HG03432 (cell line): ENCODE results near the gene PCED1B.

Experiments
- ATAC-seq: cut with Tn5 transposase; IDR thresholded peaks from one replicate; pipeline ENCODE4 v1.9.1; 2021; ENCODE audit warnings: mild to moderate bottlenecking, moderate library complexity; ENCODE audit not compliant: unreplicated experiment

The PCED1B gene

GRCh38 chr12:47224563-47225133 lies 145.2 kb downstream of the PCED1B start:
- ATAC-seq = no peak

DNA sequence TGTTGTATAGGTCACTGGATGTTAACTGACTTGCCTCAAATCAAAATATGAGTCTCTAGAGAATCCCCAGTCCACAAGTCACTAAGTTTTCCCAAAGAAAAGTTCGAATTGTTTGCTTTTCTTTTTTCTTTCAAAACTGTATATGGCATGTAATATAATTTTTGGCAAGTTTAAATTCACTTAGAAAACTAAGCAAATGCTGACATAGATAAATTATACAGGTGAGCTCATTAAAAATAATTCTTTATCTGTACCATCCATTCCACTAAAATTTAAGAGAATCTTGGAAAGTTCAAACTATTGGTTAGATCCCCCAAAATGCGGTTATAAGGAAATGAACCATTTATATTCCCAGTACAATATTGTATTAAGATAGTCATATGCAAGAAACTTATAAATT lies 145.9 kb downstream of the PCED1B start:
- ATAC-seq = no peak

- ATAC-seq = no peak
These were observed 146.8 kb downstream of the PCED1B start for GRCh38 chr12:47226199-47226598.

- no peak for ATAC-seq
These were observed 149.4 kb downstream of the PCED1B start for GRCh38 chr12:47228802-47229201.

- ATAC-seq = no peak
These were observed 152.0 kb downstream of the PCED1B start for GRCh38 chr12:47231456-47231855.

DNA sequence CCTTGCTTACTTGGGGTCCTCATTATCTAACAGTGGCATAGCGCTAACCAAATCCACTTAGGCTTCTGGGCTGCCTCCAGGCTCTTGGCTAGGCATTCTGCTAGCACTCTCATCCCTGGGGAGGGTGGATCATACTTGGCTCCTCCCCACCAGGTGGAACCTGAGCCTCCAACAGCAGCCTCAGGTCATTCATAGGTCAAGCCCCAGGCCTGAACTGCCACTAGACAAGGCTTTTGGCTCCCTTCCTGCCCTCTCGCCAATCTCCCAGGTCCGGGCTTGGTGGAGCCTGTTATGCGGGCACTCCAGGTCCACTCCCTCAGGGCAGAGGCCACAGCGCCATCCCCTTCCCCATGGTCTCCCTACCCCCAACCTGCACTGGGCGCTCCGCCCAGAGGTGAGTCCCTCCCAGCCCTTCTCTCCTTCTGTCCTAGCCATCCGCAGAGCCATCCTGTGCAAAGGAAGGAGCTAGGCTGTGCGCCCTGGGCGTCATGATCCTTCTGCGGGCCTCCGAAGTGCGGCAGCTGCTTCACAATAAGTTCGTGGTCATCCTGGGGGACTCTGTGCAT lies 155.2 kb downstream of the PCED1B start:
- ATAC-seq = no peak

- ATAC-seq = no peak
These were observed 156.0 kb downstream of the PCED1B start for GRCh38 chr12:47235258-47236040.

DNA sequence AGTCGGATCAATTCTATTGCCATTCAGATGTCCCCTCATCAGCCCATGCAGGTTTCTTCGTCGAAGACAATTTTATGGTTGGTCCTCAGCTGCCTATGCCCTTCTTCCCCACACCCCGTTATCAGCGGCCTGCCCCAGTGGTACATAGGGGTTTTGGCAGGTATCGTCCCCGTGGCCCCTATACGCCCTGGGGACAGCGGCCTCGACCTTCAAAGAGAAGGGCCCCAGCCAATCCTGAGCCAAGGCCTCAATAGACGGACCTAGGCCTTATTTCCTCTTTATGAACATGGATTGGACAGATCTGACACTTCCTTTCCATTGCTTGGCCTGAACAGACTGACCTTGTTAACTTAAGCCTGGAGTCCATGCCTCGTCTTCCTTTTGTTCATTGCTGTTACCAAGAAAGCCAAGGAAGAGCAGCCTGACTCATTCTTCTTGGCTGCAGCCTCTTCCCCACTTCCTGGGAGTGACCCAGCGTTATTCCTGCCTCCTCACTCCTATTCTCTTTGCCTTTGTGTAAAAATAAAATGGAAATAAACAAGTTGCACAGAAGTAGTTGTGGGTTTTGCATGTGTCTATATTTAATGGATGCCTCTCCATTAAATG lies 156.8 kb downstream of the PCED1B start:
- ATAC-seq = no peak

- no peak for ATAC-seq
These were observed 158.4 kb downstream of the PCED1B start for GRCh38 chr12:47237751-47238211.

GRCh38 chr12:47238669-47239114 lies 159.3 kb downstream of the PCED1B start:
- no peak for ATAC-seq

DNA sequence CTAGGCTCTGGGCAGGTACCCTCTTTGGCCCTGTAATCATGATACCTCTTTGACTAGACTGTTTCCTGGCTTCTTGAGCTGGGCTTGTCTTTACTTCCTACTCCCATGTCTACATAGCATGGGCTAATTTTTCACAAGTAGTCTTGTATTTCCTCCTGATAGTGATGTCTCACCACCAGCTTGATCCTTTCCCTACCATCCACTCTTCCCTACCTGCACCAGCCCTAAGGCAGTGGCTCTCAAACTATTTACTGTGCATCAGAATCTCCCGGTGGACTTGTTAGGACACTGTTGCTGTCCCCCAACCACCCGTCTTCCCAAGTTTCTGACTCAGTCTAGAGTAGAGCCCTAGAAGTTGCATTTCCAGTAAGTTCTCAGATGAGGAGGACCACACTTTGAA lies 163.0 kb downstream of the PCED1B start:
- ATAC-seq = no peak

GRCh38 chr12:47244835-47245234 lies 165.4 kb downstream of the PCED1B start:
- no peak for ATAC-seq

DNA sequence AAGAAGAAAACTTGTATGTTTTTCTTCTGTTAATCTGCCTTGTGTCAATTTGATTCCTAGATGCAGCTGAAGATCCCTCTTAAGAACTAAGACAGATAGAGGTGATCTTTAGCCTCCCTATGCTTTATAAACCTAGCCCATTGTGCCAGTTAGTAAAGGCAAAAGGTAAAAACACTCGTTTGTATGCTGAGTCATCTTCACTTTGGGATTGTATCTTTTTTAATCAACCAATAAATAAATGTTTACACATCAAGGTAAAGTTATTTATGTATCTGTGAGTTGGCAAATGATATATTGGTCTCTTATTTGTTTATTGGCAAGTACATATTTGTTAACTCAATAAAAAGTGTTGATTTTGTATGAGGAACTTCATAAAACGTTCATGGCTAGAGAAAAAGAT lies 166.2 kb downstream of the PCED1B start:
- ATAC-seq = no peak

DNA sequence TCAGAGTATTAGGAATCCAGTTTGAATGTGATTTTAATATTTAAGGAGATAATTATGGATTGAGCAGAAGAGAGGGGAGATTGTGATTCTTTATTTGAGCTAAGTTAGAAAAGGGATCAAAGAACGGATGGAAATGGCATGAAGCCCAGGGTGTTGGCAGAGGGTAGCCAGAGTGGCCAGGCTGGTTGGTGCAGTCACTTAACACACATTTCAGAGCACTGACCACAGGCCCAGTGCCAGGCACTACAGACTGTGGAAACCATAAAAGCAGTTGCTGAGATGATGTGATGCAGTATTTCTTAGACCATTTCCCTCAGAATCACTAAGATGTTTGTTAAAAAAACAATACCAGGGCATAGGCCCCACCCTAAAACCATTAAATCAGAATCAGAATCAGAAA lies 168.0 kb downstream of the PCED1B start:
- ATAC-seq = no peak

DNA sequence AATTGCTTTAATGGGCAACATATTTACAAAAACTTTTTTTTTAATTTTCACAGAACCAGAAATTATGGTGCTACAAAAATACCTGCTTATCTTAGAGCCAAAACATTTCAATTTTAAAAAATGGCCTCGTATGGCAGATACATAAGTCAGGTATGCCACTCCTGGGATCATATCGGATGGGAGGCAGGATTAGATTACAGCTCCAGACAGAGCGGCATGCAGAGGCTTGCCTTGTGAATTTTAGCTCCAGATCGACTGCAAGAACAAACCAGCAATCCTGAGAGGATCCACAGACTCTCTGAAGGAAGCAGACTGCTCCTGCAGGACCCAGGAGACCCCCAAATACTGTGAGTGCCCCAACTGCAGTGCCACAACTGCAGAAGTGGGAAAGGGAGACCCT lies 169.7 kb downstream of the PCED1B start:
- no peak for ATAC-seq

DNA sequence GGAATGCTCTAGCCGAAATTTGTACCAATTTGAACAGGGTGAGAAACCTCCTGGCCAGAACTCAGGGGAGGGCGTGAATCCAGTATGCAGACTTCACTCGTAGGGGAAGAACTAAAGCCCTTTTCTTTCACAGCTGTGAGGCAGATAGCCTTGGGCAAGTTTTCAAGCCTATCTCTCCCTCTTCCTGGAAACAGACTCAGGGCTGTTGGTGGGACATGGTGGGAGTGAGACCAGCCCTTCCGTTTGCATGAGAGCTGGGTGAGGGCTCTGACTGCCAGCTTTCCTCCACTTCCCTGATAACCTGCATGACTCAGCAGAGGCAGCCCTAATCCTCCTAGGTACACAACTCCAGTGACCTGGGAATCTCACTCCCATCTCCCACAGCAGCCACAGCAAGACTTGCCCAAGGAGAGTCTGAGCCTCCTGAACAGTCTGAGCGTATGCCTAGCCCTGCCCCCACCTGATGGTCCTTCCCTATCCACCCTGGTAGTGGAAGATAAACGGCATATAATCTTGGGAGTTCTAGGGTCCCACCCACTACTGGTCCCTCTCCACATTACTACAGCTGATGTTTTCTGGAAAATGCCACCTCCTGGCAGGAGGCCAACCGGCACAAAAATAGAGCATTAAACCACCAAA lies 170.4 kb downstream of the PCED1B start:
- ATAC-seq = no peak

DNA sequence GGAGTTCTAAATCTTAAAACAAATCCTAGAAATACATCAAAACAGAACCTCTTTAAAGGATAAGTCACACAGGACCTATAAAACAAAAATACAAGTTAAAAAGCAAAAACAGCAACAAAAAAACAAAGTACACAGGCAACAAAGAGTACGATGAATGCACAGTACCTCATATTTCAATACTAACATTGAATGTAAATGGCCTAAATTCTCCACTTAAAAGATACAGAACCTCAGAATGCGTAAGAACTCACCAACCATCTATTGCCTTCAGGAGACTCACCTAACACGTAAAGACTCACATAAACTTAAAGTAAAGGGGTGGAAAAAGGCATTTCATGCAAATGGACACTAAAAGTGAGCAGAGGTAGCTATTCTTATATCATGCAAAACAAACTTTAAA lies 172.5 kb downstream of the PCED1B start:
- ATAC-seq = no peak

- no peak for ATAC-seq
These were observed 185.5 kb downstream of the PCED1B start for GRCh38 chr12:47264951-47265350.

DNA sequence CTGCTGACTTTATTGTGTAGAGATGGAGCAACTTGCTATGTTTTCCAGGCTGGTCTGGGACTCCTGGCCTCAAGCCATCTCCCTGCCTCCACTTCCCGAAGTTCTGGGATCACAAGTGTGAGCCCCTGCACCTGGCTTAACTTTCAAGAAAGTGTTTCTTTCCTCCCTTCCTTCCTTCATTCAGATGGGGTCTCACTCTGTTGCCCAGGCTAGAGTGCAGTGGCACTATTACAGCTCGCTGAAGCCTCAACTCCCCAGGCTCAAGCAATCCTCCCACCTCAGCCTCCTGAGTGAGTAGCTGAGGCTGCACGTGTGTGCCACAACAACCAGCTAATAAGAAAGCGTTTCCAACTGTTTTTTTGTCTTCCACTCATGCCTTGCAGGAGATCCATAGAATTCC lies 186.0 kb downstream of the PCED1B start:
- ATAC-seq = no peak

- ATAC-seq = no peak
These were observed 188.2 kb downstream of the PCED1B start for GRCh38 chr12:47267571-47267970.
